ENCODE results near the gene OR1D5. TPM values are rescaled to one million over a fixed set of nuclear protein-coding genes. Genes with fewer than 3 reads are reported as not detected.

OR1D5 gene
- polyA plus RNA-seq, 1 experiment, result not detected

GRCh38 chr17:3039736-3040135 is 23.7 kb downstream of the OR1D5 start:
- Histone ChIP-seq H3K27me3 (ENCODE audit: control insufficient read depth, insufficient read depth, low read length) (no peaks in the 10 kb centered on the region), H3K9me3 (ENCODE audit: control insufficient read depth, insufficient read depth, low read length) (peaks cover 16% of the 10 kb centered on the region), H3K4me3 (ENCODE audit: low read depth, low read length) (no peak overlapping the region), H3K27ac (ENCODE audit: low read depth, low read length) (no peak overlapping the region)
- TF ChIP-seq, protein P1, sequence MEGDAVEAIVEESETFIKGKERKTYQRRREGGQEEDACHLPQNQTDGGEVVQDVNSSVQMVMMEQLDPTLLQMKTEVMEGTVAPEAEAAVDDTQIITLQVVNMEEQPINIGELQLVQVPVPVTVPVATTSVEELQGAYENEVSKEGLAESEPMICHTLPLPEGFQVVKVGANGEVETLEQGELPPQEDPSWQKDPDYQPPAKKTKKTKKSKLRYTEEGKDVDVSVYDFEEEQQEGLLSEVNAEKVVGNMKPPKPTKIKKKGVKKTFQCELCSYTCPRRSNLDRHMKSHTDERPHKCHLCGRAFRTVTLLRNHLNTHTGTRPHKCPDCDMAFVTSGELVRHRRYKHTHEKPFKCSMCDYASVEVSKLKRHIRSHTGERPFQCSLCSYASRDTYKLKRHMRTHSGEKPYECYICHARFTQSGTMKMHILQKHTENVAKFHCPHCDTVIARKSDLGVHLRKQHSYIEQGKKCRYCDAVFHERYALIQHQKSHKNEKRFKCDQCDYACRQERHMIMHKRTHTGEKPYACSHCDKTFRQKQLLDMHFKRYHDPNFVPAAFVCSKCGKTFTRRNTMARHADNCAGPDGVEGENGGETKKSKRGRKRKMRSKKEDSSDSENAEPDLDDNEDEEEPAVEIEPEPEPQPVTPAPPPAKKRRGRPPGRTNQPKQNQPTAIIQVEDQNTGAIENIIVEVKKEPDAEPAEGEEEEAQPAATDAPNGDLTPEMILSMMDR (IDR thresholded peaks at IDR 0.05; ENCODE audit: low read depth, low read length), result no peak
- CTCF ChIA-PET, result interaction anchor here (0.6 to 2.7 kb wide), 2 partner anchors 9 to 600 kb away, joined by 3 to 12 read pairs; no protein-coding TSS in a partner anchor
- DNase-seq (ENCODE audit: low read depth, low spot score), result no peak
- POLR2A ChIA-PET, result no interaction called here

DNA sequence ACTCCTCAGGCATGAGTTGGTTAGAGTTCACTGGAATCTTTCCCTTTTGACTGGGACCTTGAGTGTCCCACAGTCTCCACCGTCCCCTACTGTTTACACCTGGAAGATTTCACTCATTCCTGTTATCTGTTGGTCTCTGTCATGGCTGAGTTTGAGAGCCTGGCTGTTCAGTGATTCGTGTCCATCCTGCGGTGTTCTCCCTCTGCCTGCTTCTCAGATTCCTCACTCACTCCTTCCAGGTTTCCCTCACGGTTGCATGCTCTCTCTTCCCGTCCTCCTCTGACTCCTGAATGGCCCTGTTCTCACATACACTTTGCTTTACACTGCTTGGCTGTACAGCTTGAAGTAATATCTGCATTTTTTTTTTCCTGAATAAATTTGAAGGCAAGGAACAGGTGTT is 24.5 kb downstream of the OR1D5 start:
- Histone ChIP-seq H3K27me3 (ENCODE audit: control insufficient read depth, insufficient read depth, low read length) (no peaks in the 10 kb centered on the region), H3K27ac (ENCODE audit: low read depth, low read length) (no peak overlapping the region), H3K4me3 (ENCODE audit: low read depth, low read length) (no peak overlapping the region), H3K9me3 (ENCODE audit: control insufficient read depth, insufficient read depth, low read length) (peaks cover 9% of the 10 kb centered on the region)
- ChIA-PET CTCF (interaction anchor here (2.7 kb wide), 1 partner anchor 10 kb away, joined by 12 read pairs; no protein-coding TSS in a partner anchor), POLR2A (no interaction called here)
- no peak for DNase-seq (ENCODE audit: low read depth, low spot score)
- TF ChIP-seq, protein P1 (IDR thresholded peaks at IDR 0.05; ENCODE audit: low read depth, low read length), result no peak

DNA sequence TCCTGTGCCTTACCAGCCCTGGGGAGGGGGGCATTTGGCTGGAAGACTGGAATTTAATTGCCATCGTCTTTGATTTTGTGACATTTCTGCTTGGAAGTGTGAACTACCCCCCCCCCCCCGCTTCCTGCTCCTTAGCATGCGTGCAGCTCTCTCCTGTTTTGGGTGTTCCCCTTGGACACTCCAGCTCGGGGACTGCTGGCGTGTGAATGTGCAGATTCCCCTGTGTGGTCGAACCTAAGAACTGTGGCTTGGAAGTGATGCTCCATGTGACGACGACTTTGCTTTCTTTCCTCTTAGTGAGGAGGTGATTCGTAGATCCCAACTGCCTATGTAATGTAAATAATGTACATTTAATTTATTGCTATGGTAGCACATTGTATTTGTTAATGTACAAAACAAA is 26.1 kb downstream of the OR1D5 start:
- H3K4me3 ChIP-seq (ENCODE audit: low read depth, low read length), result no peak overlapping the region
- no peaks in the 10 kb centered on the region for H3K27me3 ChIP-seq (ENCODE audit: control insufficient read depth, insufficient read depth, low read length)
- H3K27ac ChIP-seq (ENCODE audit: low read depth, low read length), result no peak overlapping the region
- TF ChIP-seq, protein P1 (IDR thresholded peaks at IDR 0.05; ENCODE audit: low read depth, low read length), result no peak
- CTCF ChIA-PET, result no interaction called here
- POLR2A ChIA-PET, result no interaction called here
- H3K9me3 ChIP-seq (ENCODE audit: control insufficient read depth, insufficient read depth, low read length), result peaks cover 14% of the 10 kb centered on the region
- no peak for DNase-seq (ENCODE audit: low read depth, low spot score)

GRCh38 chr17:3036800-3037199 is 26.6 kb downstream of the OR1D5 start:
- POLR2A ChIA-PET, result no interaction called here
- Histone ChIP-seq H3K4me3 (ENCODE audit: low read depth, low read length) (no peak overlapping the region), H3K27me3 (ENCODE audit: control insufficient read depth, insufficient read depth, low read length) (no peaks in the 10 kb centered on the region), H3K27ac (ENCODE audit: low read depth, low read length) (no peak overlapping the region), H3K9me3 (ENCODE audit: control insufficient read depth, insufficient read depth, low read length) (peaks cover 13% of the 10 kb centered on the region; the same call in 1 of the 2 replicates)
- no peak for DNase-seq (ENCODE audit: low read depth, low spot score)
- CTCF ChIA-PET, result no interaction called here
- TF ChIP-seq, protein P1 (IDR thresholded peaks at IDR 0.05; ENCODE audit: low read depth, low read length), result no peak

DNA sequence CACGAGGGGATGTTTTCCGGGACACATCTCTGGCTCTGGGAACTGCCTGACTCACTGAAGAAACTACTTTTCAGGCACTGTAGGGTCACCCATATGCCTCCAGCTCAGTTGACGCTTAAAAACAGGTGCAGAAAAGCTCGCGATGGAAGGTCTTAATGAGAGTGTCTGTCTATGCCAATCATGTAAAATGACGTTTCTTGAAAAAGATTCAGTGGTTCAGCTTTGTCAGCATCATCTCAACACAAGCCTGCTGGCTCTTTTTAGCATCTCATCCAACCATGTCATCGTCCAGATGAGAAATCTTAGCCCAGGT is 27.5 kb downstream of the OR1D5 start:
- Histone ChIP-seq H3K27me3 (ENCODE audit: control insufficient read depth, insufficient read depth, low read length) (no peaks in the 10 kb centered on the region), H3K9me3 (ENCODE audit: control insufficient read depth, insufficient read depth, low read length) (peaks cover 14% of the 10 kb centered on the region; the same call in 1 of the 2 replicates), H3K4me3 (ENCODE audit: low read depth, low read length) (no peak overlapping the region), H3K27ac (ENCODE audit: low read depth, low read length) (no peak overlapping the region)
- ChIA-PET CTCF (no interaction called here), POLR2A (no interaction called here)
- no peak for DNase-seq (ENCODE audit: low read depth, low spot score)
- TF ChIP-seq, protein P1 (IDR thresholded peaks at IDR 0.05; ENCODE audit: low read depth, low read length), result no peak

All from AG04450 (cell line).